AG04449 (cell line): Measurements from ENCODE around the gene ARHGAP31.

Experiments
- CTCF ChIA-PET: fragments of 350-600 bp; formaldehyde crosslinking; extraction: SDS; loops from one replicate; lab custom pipeline; 2021; ENCODE audit warnings: antibody characterized with exemption; lab: Yijun Ruan, JAX
- POLR2A ChIA-PET: fragments of 400-600, 350-600 bp; formaldehyde crosslinking; extraction: SDS; loops from one replicate; lab custom pipeline; 2020; ENCODE audit warnings: antibody characterized with exemption, inconsistent platforms; lab: Yijun Ruan, JAX
- DNase-seq: peaks from one replicate; pipeline ENCODE4 v3.0.0-alpha.2; 2010; ENCODE audit warnings: low read depth, low spot score
- H3K4me3 ChIP-seq: 2 replicates; pipeline ENCODE4 v1.5.1; 2011; ENCODE audit warnings: low read depth, mild to moderate bottlenecking, control low read depth, low read length
- TF ChIP-seq, protein P1 (sequence below): IDR thresholded peaks from one replicate; pipeline ENCODE4 v1.5.1; 2011; ENCODE audit warnings: mild to moderate bottlenecking, moderate library complexity, low read length, control low read depth, inconsistent platforms; ENCODE audit not compliant: insufficient read depth; ENCODE audit errors: missing control alignments

ARHGAP31 gene

DNA sequence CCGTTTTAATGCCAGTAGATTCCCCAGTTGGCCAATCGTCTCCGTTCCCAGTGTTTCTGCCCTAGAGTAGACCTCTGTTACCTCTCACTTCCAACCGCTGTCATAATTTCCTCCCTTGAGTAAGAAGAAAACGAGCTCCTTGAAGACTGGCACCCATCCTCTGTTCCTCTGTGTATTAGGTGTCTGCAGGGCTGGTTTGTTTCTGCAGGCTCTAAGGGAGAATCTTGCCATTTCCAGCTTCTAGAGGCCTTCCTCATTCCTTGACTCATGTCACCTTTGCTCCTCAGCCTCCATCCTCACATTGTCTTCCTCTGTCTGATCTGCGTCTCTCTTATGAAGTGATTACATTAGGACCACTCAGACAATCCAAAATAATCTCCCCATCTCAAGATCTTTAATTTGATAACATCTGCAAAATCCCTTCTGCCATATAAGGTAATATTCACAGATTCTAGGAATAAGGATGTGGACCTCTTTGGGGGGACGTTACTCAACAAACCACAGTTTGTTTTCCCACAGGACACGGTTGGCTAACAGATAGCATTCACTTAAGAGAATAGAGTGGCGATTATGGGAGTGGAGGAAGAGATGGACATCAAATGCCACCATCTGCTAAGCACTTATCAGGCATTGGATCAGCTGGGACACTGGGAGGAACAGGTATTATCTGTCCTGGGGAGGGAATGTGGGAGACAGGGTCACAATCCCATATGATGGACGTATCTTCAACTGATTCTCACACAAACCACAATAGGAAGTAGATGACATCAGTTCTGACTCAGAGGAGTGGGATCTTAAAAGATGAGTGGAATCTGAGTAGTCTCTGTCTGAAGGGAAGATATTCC, 17.1 kb downstream of the ARHGAP31 start:
- POLR2A ChIA-PET, result interaction anchor here (0.7 to 2.0 kb wide), 5 partner anchors 10 to 18 kb away, joined by 3 to 7 read pairs (median 4); partner anchors contain the start of gene ARHGAP31
- TF ChIP-seq, protein P1, sequence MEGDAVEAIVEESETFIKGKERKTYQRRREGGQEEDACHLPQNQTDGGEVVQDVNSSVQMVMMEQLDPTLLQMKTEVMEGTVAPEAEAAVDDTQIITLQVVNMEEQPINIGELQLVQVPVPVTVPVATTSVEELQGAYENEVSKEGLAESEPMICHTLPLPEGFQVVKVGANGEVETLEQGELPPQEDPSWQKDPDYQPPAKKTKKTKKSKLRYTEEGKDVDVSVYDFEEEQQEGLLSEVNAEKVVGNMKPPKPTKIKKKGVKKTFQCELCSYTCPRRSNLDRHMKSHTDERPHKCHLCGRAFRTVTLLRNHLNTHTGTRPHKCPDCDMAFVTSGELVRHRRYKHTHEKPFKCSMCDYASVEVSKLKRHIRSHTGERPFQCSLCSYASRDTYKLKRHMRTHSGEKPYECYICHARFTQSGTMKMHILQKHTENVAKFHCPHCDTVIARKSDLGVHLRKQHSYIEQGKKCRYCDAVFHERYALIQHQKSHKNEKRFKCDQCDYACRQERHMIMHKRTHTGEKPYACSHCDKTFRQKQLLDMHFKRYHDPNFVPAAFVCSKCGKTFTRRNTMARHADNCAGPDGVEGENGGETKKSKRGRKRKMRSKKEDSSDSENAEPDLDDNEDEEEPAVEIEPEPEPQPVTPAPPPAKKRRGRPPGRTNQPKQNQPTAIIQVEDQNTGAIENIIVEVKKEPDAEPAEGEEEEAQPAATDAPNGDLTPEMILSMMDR, result no peak
- peak; percentile 72 for DNase-seq
- H3K4me3 ChIP-seq, result no peak overlapping the region; the same call in 1 of the 2 replicates
- CTCF ChIA-PET, result interaction anchor here (0.9 to 1.3 kb wide), 3 partner anchors 12 to 40 kb away, joined by 3 read pairs; no protein-coding TSS in a partner anchor

DNA sequence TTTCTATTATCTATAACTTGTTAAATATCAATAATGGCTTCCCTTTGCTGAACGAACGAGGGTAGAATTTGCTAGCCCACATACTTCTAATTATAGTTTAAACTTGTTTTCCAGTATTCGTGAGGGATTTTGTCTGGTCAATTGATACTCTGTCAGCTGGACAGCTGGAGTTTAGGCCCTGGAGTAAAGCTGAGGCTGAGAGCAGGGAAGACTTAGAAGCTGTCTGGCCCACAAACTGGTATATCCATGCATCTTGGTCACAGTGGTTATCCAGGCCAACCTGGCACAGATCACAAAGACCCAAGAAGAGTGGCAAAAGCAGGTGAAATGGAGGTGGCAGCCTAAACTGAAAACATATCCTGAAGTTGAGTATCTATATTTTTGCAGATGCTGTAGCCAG, 19.3 kb downstream of the ARHGAP31 start:
- H3K4me3 ChIP-seq, result no peak overlapping the region
- TF ChIP-seq, protein P1, result no peak
- ChIA-PET CTCF (interaction anchor here (0.8 kb wide), 1 partner anchor 9 kb away, joined by 4 read pairs; no protein-coding TSS in a partner anchor), POLR2A (no interaction called here)
- no peak for DNase-seq

DNA sequence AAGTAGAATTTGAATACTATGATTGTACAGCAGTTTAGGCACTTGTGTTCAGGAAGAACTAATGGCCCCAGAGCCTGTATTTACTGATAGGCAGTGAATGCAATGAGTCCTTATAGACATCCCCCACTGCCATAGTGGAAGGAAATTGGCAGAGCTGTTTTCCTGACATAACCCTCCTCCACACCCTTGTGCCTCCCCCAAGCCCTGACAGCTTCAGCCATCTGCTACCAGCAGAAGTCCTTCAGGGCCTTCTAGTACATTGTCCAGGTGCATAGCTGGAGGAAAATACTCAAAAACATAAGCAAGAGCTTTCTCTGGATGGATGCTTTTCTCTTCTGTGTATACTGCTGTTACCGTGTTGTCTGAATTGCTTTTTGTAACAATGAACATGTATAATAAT, 20.6 kb downstream of the ARHGAP31 start:
- POLR2A ChIA-PET, result no interaction called here
- CTCF ChIA-PET, result interaction anchor here (1.2 kb wide), 1 partner anchor 38 kb away, joined by 5 read pairs; no protein-coding TSS in a partner anchor
- no peak for DNase-seq
- TF ChIP-seq, protein P1, result no peak
- H3K4me3 ChIP-seq, result no peak overlapping the region

DNA sequence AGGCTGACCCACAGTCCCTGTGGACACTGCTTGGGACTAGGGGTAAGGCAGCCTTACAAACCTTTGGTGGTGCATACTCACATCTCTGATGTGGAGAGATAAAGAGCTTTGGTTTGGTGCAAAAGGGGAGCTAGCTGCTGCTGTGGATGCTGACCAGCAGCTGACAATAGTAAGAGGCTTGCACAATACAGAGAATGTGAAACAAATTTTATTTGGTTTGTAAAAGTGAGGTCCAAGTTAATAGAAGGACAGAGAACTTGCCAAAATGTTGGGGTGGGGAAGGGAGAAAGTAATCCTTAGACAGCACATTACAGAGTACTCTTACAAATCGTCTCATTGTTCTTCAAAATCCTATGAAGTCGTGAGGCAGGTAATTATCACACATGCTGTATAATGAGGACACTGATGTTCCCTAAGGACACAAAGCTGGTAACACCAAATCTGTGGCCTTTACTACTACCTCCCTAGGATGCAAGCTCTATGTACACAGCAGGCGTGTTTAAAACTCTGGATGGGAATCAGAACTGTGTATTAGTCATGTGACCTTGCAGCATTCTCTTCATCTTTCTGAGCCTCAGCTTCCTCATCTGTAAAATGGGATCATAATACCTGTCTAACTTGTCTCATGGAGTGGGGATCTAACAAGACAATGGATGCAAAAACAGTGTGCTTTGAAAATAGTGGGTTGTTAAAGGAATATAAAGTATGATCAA, 21.6 kb downstream of the ARHGAP31 start:
- no peak overlapping the region for H3K4me3 ChIP-seq
- no peak for DNase-seq
- CTCF ChIA-PET, result interaction anchor here (1.2 kb wide), 1 partner anchor 37 kb away, joined by 5 read pairs; no protein-coding TSS in a partner anchor
- TF ChIP-seq, protein P1, result no peak
- POLR2A ChIA-PET, result no interaction called here

DNA sequence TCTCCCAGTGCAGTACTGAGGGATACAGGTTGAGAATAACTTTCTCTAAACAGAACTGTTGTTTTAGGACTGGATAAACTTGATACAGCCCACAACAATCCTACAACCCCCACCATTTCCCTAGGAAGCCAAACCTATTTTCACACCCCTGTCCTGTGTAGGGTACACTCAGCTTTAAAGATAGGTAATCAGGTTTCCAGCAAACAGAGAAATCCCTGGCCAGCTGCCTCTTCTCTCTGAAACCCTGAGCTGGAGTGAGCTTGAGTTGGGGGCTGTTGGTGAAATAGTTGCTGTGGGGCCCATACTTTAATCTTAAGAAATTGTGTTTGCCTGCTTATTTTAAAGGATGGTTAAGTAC, 22.1 kb downstream of the ARHGAP31 start:
- H3K4me3 ChIP-seq, result no peak overlapping the region
- no peak for DNase-seq
- TF ChIP-seq, protein P1, result no peak
- POLR2A ChIA-PET, result no interaction called here
- CTCF ChIA-PET, result no interaction called here
